ENCODE results near the gene PRKACG. TPM values are rescaled to one million over a fixed set of nuclear protein-coding genes. Genes with fewer than 3 reads are reported as not detected.

PRKACG gene
- total RNA-seq, 1 donor from 2014 or later: not detected

GRCh38 chr9:68966496-68966944 is 47.4 kb downstream of the PRKACG start:
- no peak for DNase-seq
- intact Hi-C loops (cut with DNase I): no loop called here

GRCh38 chr9:68964765-68965164 is 49.1 kb downstream of the PRKACG start:
- DNase-seq (no peak), ATAC-seq (ENCODE audit: poor library complexity) (no peak)
- intact Hi-C loops (cut with DNase I): no loop called here

More at GRCh38 chr9:68966496-68966944, 47.4 kb downstream of the PRKACG start:
- no peak for ATAC-seq (ENCODE audit: poor library complexity)

- no peak for ATAC-seq (ENCODE audit: poor library complexity)
- intact Hi-C loops (cut with DNase I): no loop called here
- no peak for DNase-seq
Measured at GRCh38 chr9:68964102-68964541, 49.8 kb downstream of the PRKACG start.

GRCh38 chr9:68963416-68963815 is 50.5 kb downstream of the PRKACG start:
- DNase-seq (no peak), ATAC-seq (ENCODE audit: poor library complexity) (no peak)
- intact Hi-C loops (cut with DNase I): no loop called here

Other genes starting within 250 kb of the PRKACG start
- 38.0 TPM for gene FXN, start 21.6 kb upstream of the PRKACG start, total RNA-seq
- gene TJP2, start 160.2 kb upstream of the PRKACG start, total RNA-seq: 116 TPM

All from Right ventricle myocardium superior (tissue), 1 donor.